ENCODE results near the gene CHST11. TPM values are rescaled to one million over a fixed set of nuclear protein-coding genes. Genes with fewer than 3 reads are reported as not detected.

Gene CHST11
- total and polyA plus RNA-seq, 10 of the 15 experiments (the other 5 are each of a cell fraction or from before 2014, with no cell fraction given) = 1.9 to 38.1 (median 17.2) TPM

GRCh38 chr12:104699489-104700190, 242.9 kb downstream of the CHST11 start (continued):
- TF ChIP-seq POU2F2 (IDR thresholded peaks at IDR 0.05; ENCODE audit: borderline replicate concordance, low read depth, low read length) (no peak; the same call in 2 of the 3 replicates), ATF7 (IDR thresholded peaks at IDR 0.05; ENCODE audit: low read depth) (peak; percentile 43; the same call in 1 of the 2 replicates), ZBTB33 (IDR thresholded peaks at IDR 0.05) (no peak), IKZF2 (IDR thresholded peaks at IDR 0.05) (peak in 1 of 2 experiments; percentile 54; a peak in 1 of 4 replicates), RAD51 (IDR thresholded peaks at IDR 0.05) (peak; percentile 76; the same call in 1 of the 2 replicates), ZNF24 (IDR thresholded peaks at IDR 0.05) (peak; percentile 74), NR2F1 (conservative IDR thresholded peaks at IDR 0.05) (0 out of 2 replicates have a peak, but pooled peaks have one; percentile 30), RUNX3 (IDR thresholded peaks at IDR 0.05; ENCODE audit: low read length) (peak; percentile 55), RAD21 (IDR thresholded peaks at IDR 0.05; ENCODE audit: insufficient read depth, low read depth, low read length) (0 out of 2 replicates have a peak, but pooled peaks have one; percentile 10), JUNB (IDR thresholded peaks at IDR 0.05) (peak; percentile 51), POLR2AphosphoS5 (IDR thresholded peaks at IDR 0.05; ENCODE audit: low read length) (0 out of 2 replicates have a peak, but pooled peaks have one; percentile 26), MXI1 (IDR thresholded peaks at IDR 0.05; ENCODE audit: low read depth, low read length) (peak; percentile 42; the same call in 1 of the 2 replicates), ZSCAN29 (IDR thresholded peaks at IDR 0.05) (no peak)
